ENCODE results near the gene AGO4. TPM values are rescaled to one million over a fixed set of nuclear protein-coding genes. Genes with fewer than 3 reads are reported as not detected.

Gene AGO4
- total RNA-seq, 4 donors from 2014 or later = 26.7 to 51.7 (median 33.3) TPM

GRCh38 chr1:35832276-35832905 lies 24.6 kb downstream of the AGO4 start:
- H3K4me3 ChIP-seq = no peak overlapping the region
- TF ChIP-seq POLR2A (IDR thresholded peaks at IDR 0.05) (no peak), CTCF (IDR thresholded peaks at IDR 0.05) (no peak), POLR2AphosphoS5 (IDR thresholded peaks at IDR 0.05) (no peak), EP300 (IDR thresholded peaks at IDR 0.05) (no peak)
- DNase-seq (ENCODE audit: low spot score in 2 of 2) = no peak
- 57% methylated on average over 2 of the region's 2 CpGs for WGBS
- H3K36me3 ChIP-seq = peaks cover 81% of the 10 kb centered on the region
- H3K9me3 ChIP-seq = no peaks in the 10 kb centered on the region
- H3K27ac ChIP-seq = no peak overlapping the region
- H3K4me1 ChIP-seq = peaks cover 6% of the 10 kb centered on the region
- no peaks in the 10 kb centered on the region for H3K27me3 ChIP-seq

- TF ChIP-seq CTCF (IDR thresholded peaks at IDR 0.05) (no peak), EP300 (IDR thresholded peaks at IDR 0.05) (no peak), POLR2A (IDR thresholded peaks at IDR 0.05) (no peak), POLR2AphosphoS5 (IDR thresholded peaks at IDR 0.05) (no peak)
- H3K27ac ChIP-seq = no peak overlapping the region
- H3K4me1 ChIP-seq = peaks cover 6% of the 10 kb centered on the region
- peaks cover 81% of the 10 kb centered on the region for H3K36me3 ChIP-seq
- H3K9me3 ChIP-seq = no peaks in the 10 kb centered on the region
- no peaks in the 10 kb centered on the region for H3K27me3 ChIP-seq
- 85% methylated on average over 2 of the region's 2 CpGs for WGBS
- no peak for DNase-seq (ENCODE audit: low spot score in 2 of 2)
- no peak overlapping the region for H3K4me3 ChIP-seq
These were observed 25.6 kb downstream of the AGO4 start for GRCh38 chr1:35833395-35833794.

- H3K27ac ChIP-seq = no peak overlapping the region
- no peak for TF ChIP-seq CTCF (IDR thresholded peaks at IDR 0.05)
- TF ChIP-seq POLR2AphosphoS5 (IDR thresholded peaks at IDR 0.05) = no peak
- TF ChIP-seq EP300 (IDR thresholded peaks at IDR 0.05) = no peak
- no peak for TF ChIP-seq POLR2A (IDR thresholded peaks at IDR 0.05)
- H3K27me3 ChIP-seq = no peaks in the 10 kb centered on the region
- DNase-seq (ENCODE audit: low spot score in 2 of 2) = no peak
- H3K4me1 ChIP-seq = peaks cover 6% of the 10 kb centered on the region
- H3K9me3 ChIP-seq = no peaks in the 10 kb centered on the region
- WGBS = 93% methylated on average over 2 of the region's 2 CpGs
- H3K36me3 ChIP-seq = peaks cover 81% of the 10 kb centered on the region
- no peak overlapping the region for H3K4me3 ChIP-seq
These were observed 26.4 kb downstream of the AGO4 start for GRCh38 chr1:35834218-35834617.

GRCh38 chr1:35835398-35835797 lies 27.6 kb downstream of the AGO4 start:
- no peak for DNase-seq (ENCODE audit: low spot score in 2 of 2)
- Histone ChIP-seq H3K4me3 (no peak overlapping the region), H3K4me1 (peaks cover 6% of the 10 kb centered on the region), H3K36me3 (peaks cover 86% of the 10 kb centered on the region), H3K27me3 (no peaks in the 10 kb centered on the region), H3K27ac (no peak overlapping the region), H3K9me3 (no peaks in the 10 kb centered on the region)
- TF ChIP-seq POLR2A (IDR thresholded peaks at IDR 0.05) (no peak), CTCF (IDR thresholded peaks at IDR 0.05) (no peak), POLR2AphosphoS5 (IDR thresholded peaks at IDR 0.05) (no peak), EP300 (IDR thresholded peaks at IDR 0.05) (no peak)
- WGBS = 32% methylated on average over 2 of the region's 2 CpGs

GRCh38 chr1:35836734-35837133 lies 28.9 kb downstream of the AGO4 start:
- Histone ChIP-seq H3K4me1 (peaks cover 6% of the 10 kb centered on the region), H3K9me3 (no peaks in the 10 kb centered on the region), H3K27ac (no peak overlapping the region), H3K27me3 (no peaks in the 10 kb centered on the region), H3K36me3 (peaks cover 86% of the 10 kb centered on the region), H3K4me3 (no peak overlapping the region)
- WGBS = 100% methylated on average over 1 of the region's 1 CpG
- DNase-seq (ENCODE audit: low spot score in 2 of 2) = no peak
- TF ChIP-seq POLR2A (IDR thresholded peaks at IDR 0.05) (no peak), CTCF (IDR thresholded peaks at IDR 0.05) (no peak), EP300 (IDR thresholded peaks at IDR 0.05) (no peak), POLR2AphosphoS5 (IDR thresholded peaks at IDR 0.05) (no peak)
